GM21360 (cell line): ENCODE measurements around the gene PTPRN2.

Experiments
- ATAC-seq: cut with Tn5 transposase; IDR thresholded peaks from one replicate; pipeline ENCODE4 v1.9.1; 2021; ENCODE audit warnings: mild to moderate bottlenecking, moderate library complexity; ENCODE audit not compliant: unreplicated experiment

Gene PTPRN2

GRCh38 chr7:157662110-157662791 is 925.4 kb downstream of the PTPRN2 start:
- ATAC-seq: no peak

- no peak for ATAC-seq
Measured at GRCh38 chr7:157661611-157661975, 926.0 kb downstream of the PTPRN2 start.

- ATAC-seq: no peak
Measured at GRCh38 chr7:157660971-157661610, 926.5 kb downstream of the PTPRN2 start.

- ATAC-seq: no peak
Measured at GRCh38 chr7:157658851-157659412, 928.7 kb downstream of the PTPRN2 start.

GRCh38 chr7:157657741-157658740 is 929.6 kb downstream of the PTPRN2 start:
- ATAC-seq: no peak

GRCh38 chr7:157656195-157656769 is 931.3 kb downstream of the PTPRN2 start:
- no peak for ATAC-seq

GRCh38 chr7:157654350-157654749 is 933.3 kb downstream of the PTPRN2 start:
- no peak for ATAC-seq

GRCh38 chr7:157653827-157654207 is 933.8 kb downstream of the PTPRN2 start:
- ATAC-seq: no peak

GRCh38 chr7:157652954-157653826 is 934.4 kb downstream of the PTPRN2 start:
- ATAC-seq: no peak

GRCh38 chr7:157652161-157652953 is 935.3 kb downstream of the PTPRN2 start:
- ATAC-seq: no peak

GRCh38 chr7:157651366-157652160 is 936.1 kb downstream of the PTPRN2 start:
- no peak for ATAC-seq

GRCh38 chr7:157650801-157651200 is 936.8 kb downstream of the PTPRN2 start:
- ATAC-seq: no peak

- ATAC-seq: no peak
Measured at GRCh38 chr7:157650131-157650631, 937.4 kb downstream of the PTPRN2 start.

GRCh38 chr7:157646551-157646950 is 941.1 kb downstream of the PTPRN2 start:
- no peak for ATAC-seq

GRCh38 chr7:157645539-157645938 is 942.1 kb downstream of the PTPRN2 start:
- no peak for ATAC-seq

- ATAC-seq: no peak
Measured at GRCh38 chr7:157644946-157645345, 942.7 kb downstream of the PTPRN2 start.

- ATAC-seq: no peak
Measured at GRCh38 chr7:157643525-157643970, 944.1 kb downstream of the PTPRN2 start.

GRCh38 chr7:157641866-157642265 is 945.8 kb downstream of the PTPRN2 start:
- no peak for ATAC-seq
